ENCODE data around the gene ARL5B. TPM values are rescaled to one million over a fixed set of nuclear protein-coding genes. Genes with fewer than 3 reads are reported as not detected.

ARL5B gene
- total RNA-seq, 1 experiment from 2014 or later, result 5.8 TPM

Other genes with a start within 250 kb of the ARL5B start
- 5.4 and 8.4 TPM in 2 replicates for gene NSUN6, start 7.8 kb upstream of the ARL5B start, total RNA-seq (2014; rRNA removed; shearing (Covaris generic); ENCODE audit: low replicate concordance)